ENCODE results near the gene SELENOP. TPM values are rescaled to one million over a fixed set of nuclear protein-coding genes. Genes with fewer than 3 reads are reported as not detected.
A peak's percentile ranks its signal among the peaks of the same experiment; 100 is the strongest.

Gene SELENOP
- total RNA-seq, 1 donor = 58.1 TPM

DNA sequence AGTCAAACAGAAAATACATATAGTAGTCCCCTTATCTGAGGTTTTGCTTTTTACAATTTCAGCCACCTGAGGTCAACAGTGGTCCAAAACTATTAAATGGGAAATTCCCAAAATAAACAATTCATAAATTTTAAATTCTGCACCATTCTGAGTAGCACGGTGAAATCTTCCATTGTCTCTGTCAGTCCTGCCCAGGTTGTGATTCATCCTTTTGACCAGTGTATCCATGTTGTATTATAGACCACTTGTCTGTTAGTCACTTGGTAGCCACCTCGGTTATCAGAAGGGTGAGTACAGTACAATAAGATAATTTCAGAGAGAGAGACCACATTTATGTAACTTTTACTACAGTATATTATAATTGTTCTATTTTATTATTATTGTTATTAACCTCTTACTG is 52.2 kb downstream of the SELENOP start:
- H3K4me3 ChIP-seq (ENCODE audit: low read depth, low read length) = no peak overlapping the region
- DNase-seq (ENCODE audit: low read depth) = no peak
- TF ChIP-seq, protein P1, sequence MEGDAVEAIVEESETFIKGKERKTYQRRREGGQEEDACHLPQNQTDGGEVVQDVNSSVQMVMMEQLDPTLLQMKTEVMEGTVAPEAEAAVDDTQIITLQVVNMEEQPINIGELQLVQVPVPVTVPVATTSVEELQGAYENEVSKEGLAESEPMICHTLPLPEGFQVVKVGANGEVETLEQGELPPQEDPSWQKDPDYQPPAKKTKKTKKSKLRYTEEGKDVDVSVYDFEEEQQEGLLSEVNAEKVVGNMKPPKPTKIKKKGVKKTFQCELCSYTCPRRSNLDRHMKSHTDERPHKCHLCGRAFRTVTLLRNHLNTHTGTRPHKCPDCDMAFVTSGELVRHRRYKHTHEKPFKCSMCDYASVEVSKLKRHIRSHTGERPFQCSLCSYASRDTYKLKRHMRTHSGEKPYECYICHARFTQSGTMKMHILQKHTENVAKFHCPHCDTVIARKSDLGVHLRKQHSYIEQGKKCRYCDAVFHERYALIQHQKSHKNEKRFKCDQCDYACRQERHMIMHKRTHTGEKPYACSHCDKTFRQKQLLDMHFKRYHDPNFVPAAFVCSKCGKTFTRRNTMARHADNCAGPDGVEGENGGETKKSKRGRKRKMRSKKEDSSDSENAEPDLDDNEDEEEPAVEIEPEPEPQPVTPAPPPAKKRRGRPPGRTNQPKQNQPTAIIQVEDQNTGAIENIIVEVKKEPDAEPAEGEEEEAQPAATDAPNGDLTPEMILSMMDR (IDR thresholded peaks at IDR 0.05; ENCODE audit: insufficient read depth, low read length) = no peak

DNA sequence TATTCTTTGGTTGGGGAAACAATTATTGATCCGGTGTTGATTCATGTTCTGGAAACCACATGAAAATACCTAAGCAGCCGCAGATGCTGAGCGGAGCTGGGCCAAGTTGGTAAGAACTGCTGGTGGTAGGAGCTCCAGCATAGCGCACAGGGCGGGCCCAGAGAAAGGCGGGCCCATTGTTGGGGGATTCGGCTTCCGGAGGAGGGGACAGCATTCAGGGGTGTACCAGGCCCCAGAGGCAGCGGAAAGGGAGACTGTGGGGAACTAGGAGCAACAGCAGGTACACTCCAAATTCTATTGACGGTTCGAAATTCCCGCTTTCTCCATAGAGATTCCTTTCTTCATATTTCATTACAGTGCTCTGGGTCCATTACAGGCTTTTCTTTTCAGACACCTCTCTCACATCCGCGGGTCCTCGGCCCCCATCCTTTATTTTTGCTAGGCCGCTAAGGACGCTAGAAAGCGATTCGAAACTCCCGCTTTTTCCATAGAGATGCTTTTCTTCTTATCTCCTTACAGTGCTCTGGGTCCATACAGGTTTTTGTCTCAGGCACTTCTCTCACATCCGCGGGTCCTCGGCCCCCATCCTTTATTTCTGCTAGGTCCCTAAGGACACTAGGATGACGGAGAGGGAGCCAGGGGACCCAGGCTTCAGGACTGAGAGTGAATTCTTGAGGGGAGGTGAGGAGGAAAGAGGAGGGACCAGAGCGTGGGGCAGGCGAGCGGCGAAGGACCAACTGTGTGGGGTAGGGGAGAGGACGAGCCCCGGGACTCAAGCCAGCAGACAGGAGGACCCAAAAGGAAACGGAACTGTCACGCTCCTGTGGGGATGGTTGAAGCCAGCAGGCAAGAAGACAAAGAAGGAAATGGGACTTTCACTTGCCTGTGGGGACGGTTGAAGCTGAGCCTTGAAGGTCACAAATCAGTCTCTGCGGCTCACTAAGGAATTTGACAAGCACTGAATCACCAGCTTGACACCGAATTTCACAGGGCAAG is 54.8 kb downstream of the SELENOP start, which contains the start of gene CCDC152:
Gene CCDC152 (plus strand): TSS at position 213 of the 996 bp plus-strand sequence. CDS start 2,304 bp downstream, outside the sequence.
- peak within 1 kb of the TSS; percentile 67 for H3K4me3 ChIP-seq (ENCODE audit: low read depth, low read length)
- TF ChIP-seq, protein P1 (IDR thresholded peaks at IDR 0.05; ENCODE audit: insufficient read depth, low read length) = no peak
- DNase-seq (ENCODE audit: low read depth) = peak; percentile 39

DNA sequence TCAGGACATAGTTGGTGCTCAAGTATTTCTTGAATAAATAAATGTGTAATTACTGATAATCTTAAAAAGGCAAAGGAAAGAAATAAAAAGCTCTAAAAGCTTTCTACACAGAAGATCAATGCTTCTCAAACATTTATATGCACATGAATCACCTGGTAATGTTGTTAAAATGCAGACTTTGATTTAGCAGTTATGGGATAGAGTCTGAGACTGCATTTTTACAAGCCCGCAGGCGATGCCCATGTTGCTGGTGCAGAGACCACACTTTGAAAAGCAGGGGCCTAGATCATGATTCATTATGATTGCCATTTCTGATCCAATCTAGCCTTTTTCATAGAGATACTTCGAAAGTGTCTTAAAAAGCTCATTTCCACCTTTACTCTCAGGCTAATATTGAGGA is 58.6 kb downstream of the SELENOP start:
- no peak for DNase-seq (ENCODE audit: low read depth)
- no peak overlapping the region for H3K4me3 ChIP-seq (ENCODE audit: low read depth, low read length)
- TF ChIP-seq, protein P1 (IDR thresholded peaks at IDR 0.05; ENCODE audit: insufficient read depth, low read length) = no peak

DNA sequence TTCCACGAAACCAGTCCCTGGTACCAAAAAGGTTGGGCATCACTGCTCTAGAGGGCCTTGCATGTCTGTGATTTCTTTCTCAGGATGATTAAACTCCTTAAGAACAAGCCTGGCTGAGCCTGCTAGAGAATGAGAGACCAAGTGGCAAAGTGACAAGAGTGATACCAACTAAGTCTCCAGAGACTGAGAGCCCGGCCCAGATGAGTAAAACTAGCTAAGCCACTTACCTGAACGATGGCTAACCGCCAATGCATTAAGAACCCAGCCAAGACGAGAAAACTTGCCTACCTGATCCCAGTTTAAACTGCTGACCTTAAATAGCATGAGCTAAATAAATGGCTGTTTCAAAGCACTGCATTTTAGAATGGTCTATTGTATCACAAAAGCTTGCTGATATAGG is 60.6 kb downstream of the SELENOP start:
- DNase-seq (ENCODE audit: low read depth) = no peak
- TF ChIP-seq, protein P1 (IDR thresholded peaks at IDR 0.05; ENCODE audit: insufficient read depth, low read length) = no peak
- H3K4me3 ChIP-seq (ENCODE audit: low read depth, low read length) = no peak overlapping the region

DNA sequence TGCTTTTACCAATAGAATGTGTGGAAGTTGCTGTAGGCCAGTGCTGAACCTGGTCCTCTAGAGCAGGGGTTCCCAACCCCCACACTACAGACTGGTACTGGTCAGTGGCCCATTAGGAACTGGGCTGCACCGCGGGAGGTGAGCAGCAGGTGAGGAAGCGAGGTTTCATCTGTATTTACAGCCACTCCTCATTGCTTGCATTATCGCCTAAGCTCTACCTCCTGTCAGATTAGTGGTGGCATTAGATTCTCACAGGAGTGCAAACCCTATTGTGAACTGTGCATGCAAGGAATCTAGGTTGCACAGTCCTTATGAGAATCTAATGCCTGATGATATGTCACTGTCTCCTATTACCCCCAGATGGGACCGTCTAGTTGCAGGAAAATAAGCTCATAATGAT is 61.2 kb downstream of the SELENOP start:
- DNase-seq (ENCODE audit: low read depth) = no peak
- H3K4me3 ChIP-seq (ENCODE audit: low read depth, low read length) = no peak overlapping the region
- TF ChIP-seq, protein P1 (IDR thresholded peaks at IDR 0.05; ENCODE audit: insufficient read depth, low read length) = no peak

Other genes starting within 250 kb of the SELENOP start
- gene CCDC152, start 55.1 kb downstream of the SELENOP start, total RNA-seq (ENCODE audit: low replicate concordance) = 3.4 and 5.8 TPM in 2 replicates
- gene ANXA2R, start 228.4 kb upstream of the SELENOP start, total RNA-seq (ENCODE audit: low replicate concordance) = 3.0 and 3.4 TPM in 2 replicates

Data from fibroblast of the aortic adventitia (primary cell).